Body of pancreas (tissue), 4 donors: ENCODE measurements around the gene RBM33.

Source experiments
- CTCF ChIP-seq, 7 experiments: fragments of 450-650 bp in 4 of 7; fragments of 200-600 bp in 3 of 7; sonication (generic) in 3 of 7; IDR thresholded peaks; one replicate each; pipeline ENCODE4 v1.5.1; 2016 to 2019; ENCODE audit warnings: antibody characterized with exemption in 7 of 7
- POLR2A ChIP-seq, 3 donors: fragments of 450-650 bp; IDR thresholded peaks; one replicate each; pipeline ENCODE4 v1.6.1; 2016; ENCODE audit warnings: antibody characterized with exemption in 3 of 3, mild to moderate bottlenecking in 2 of 3

GRCh38 chr7:155728116-155728515 lies 83.7 kb downstream of the RBM33 start:
- no peak for TF ChIP-seq CTCF (IDR thresholded peaks at IDR 0.05)
- peak in 1 of 3 donors; percentile 32 for TF ChIP-seq POLR2A (IDR thresholded peaks at IDR 0.05)
